ENCODE data around the gene RIMKLA.

GRCh38 chr1:42364542-42364941, 16.1 kb upstream of the RIMKLA start:
- TF ChIP-seq REST (IDR thresholded peaks at IDR 0.05; ENCODE audit: unreplicated experiment) (no peak), CTCF (conservative IDR thresholded peaks at IDR 0.05; ENCODE audit: low read depth in 2 of 2) (no peak), NANOG (IDR thresholded peaks at IDR 0.05; ENCODE audit: borderline replicate concordance) (no peak), EZH2 (IDR thresholded peaks at IDR 0.05; ENCODE audit: low read depth, unreplicated experiment) (no peak), CREB1 (CRISPR knock-in tag; IDR thresholded peaks at IDR 0.05; ENCODE audit: low read depth) (no peak), POLR2AphosphoS5 (IDR thresholded peaks at IDR 0.05; ENCODE audit: low read depth) (no peak), JUNB (IDR thresholded peaks at IDR 0.05; ENCODE audit: unreplicated experiment) (no peak), ZNF462 (CRISPR knock-in tag; IDR thresholded peaks at IDR 0.05) (no peak), ETS1 (IDR thresholded peaks at IDR 0.05) (no peak), EZH2phosphoT487 (IDR thresholded peaks at IDR 0.05; ENCODE audit: unreplicated experiment) (no peak)

Data from GM23338 (cell line).